ENCODE data around the gene PPP4R2. TPM values are rescaled to one million over a fixed set of nuclear protein-coding genes. Genes with fewer than 3 reads are reported as not detected.

Gene PPP4R2
- total and polyA plus RNA-seq, 2 of the 4 experiments (the other 2 are of a cell fraction), result 13.5 to 31.4 TPM

GRCh38 chr3:72949016-72949415 is 47.6 kb upstream of the PPP4R2 start:
- no peak overlapping the region for H2BK15ac ChIP-seq (ENCODE audit: low read depth, low read length)
- no peak overlapping the region for H2AFZ ChIP-seq (replicated peaks; ENCODE audit: low read length, poor library complexity)
- no peak overlapping the region for H2BK20ac ChIP-seq (ENCODE audit: low read depth, low read length)
- no peak overlapping the region for H4K8ac ChIP-seq (ENCODE audit: low read depth in 2 of 2, low read length in 2 of 2)
- H3K27me3 ChIP-seq (ENCODE audit: control insufficient read depth, insufficient read depth, low read length), result no peaks in the 10 kb centered on the region
- no peaks in the 10 kb centered on the region for H4K20me1 ChIP-seq (ENCODE audit: insufficient read depth, low read length)
- peaks cover 2% of the 10 kb centered on the region; the same call in 1 of the 2 replicates for H3K36me3 ChIP-seq (ENCODE audit: control insufficient read depth, insufficient read depth, low read length)
- CTCF ChIA-PET, result no interaction called here
- H2AK9ac ChIP-seq (replicated peaks; ENCODE audit: low read depth, low read length, poor library complexity), result no peak overlapping the region
- H3K9ac ChIP-seq (ENCODE audit: low read depth, low read length), result no peak overlapping the region
- dilution Hi-C loops (cut with HindIII; ENCODE audit: low sequenced_read_pairs, unreplicated experiment), result no loop called here
- H3K56ac ChIP-seq (ENCODE audit: extremely low read depth, insufficient read depth, low read length), result no peak overlapping the region
- H2BK5ac ChIP-seq (ENCODE audit: low read depth, low read length, poor library complexity, severe bottlenecking), result no peak overlapping the region
- WGBS, 2 experiments (ENCODE audit: extremely low coverage in 2 of 2, insufficient read length in 1 of 2), result 80% methylated on average over 1 of the region's 4 CpGs; no CpG with 5 or more reads in 1 of the 2 experiments
- ATAC-seq (ENCODE audit: low read depth) (no peak), DNase-seq (no peak)
- H3K4me1 ChIP-seq (ENCODE audit: control insufficient read depth, insufficient read depth, low read length), result peaks cover 4% of the 10 kb centered on the region
- no peak overlapping the region for H3K18ac ChIP-seq (ENCODE audit: low read depth, low read length)
- no peaks in the 10 kb centered on the region for H3K9me3 ChIP-seq (ENCODE audit: control insufficient read depth, insufficient read depth, low read length)
- H4K5ac ChIP-seq (ENCODE audit: low read depth, low read length), result no peak overlapping the region
- POLR2A ChIA-PET (ENCODE audit: unreplicated experiment), result no interaction called here
- H3K23ac ChIP-seq (ENCODE audit: low read depth, low read length), result no peak overlapping the region
- H4K91ac ChIP-seq (ENCODE audit: insufficient read depth, low read depth, low read length), result no peak overlapping the region
- H2AK5ac ChIP-seq (ENCODE audit: low read depth, low read length), result no peak overlapping the region
- no peak overlapping the region for H3K4ac ChIP-seq (ENCODE audit: low read depth, low read length)
- BruUV-seq (replicated peaks), result no TSS peak
- no peak overlapping the region for H3K4me3 ChIP-seq (ENCODE audit: insufficient read depth, low read depth, low read length)
- peaks cover 0 to 2% of the 10 kb centered on the region in 2 experiments; a peak in 1 of 4 replicates for H3K79me1 ChIP-seq (ENCODE audit: low read depth in 1 of 2, low read length in 2 of 2)
- in situ Hi-C loops (cut with MboI; ENCODE audit: low sequenced_read_pairs), result no loop called here
- H3K14ac ChIP-seq (replicated peaks; ENCODE audit: low read depth, low read length), result no peak overlapping the region
- H3K9me1 ChIP-seq (ENCODE audit: insufficient read depth, low read length), result no peaks in the 10 kb centered on the region
- no peak overlapping the region for H2BK120ac ChIP-seq (ENCODE audit: low read depth, low read length)
- H3K4me2 ChIP-seq (ENCODE audit: low read depth, low read length), result no peak overlapping the region
- no peak overlapping the region for H3K27ac ChIP-seq (ENCODE audit: insufficient read depth, low read length)
- intact Hi-C loops (cut with micrococcal nuclease), result no loop called here
- TF ChIP-seq SMC3 (IDR thresholded peaks at IDR 0.05; ENCODE audit: low read depth, low read length), result no peak
- TF ChIP-seq, protein P1, sequence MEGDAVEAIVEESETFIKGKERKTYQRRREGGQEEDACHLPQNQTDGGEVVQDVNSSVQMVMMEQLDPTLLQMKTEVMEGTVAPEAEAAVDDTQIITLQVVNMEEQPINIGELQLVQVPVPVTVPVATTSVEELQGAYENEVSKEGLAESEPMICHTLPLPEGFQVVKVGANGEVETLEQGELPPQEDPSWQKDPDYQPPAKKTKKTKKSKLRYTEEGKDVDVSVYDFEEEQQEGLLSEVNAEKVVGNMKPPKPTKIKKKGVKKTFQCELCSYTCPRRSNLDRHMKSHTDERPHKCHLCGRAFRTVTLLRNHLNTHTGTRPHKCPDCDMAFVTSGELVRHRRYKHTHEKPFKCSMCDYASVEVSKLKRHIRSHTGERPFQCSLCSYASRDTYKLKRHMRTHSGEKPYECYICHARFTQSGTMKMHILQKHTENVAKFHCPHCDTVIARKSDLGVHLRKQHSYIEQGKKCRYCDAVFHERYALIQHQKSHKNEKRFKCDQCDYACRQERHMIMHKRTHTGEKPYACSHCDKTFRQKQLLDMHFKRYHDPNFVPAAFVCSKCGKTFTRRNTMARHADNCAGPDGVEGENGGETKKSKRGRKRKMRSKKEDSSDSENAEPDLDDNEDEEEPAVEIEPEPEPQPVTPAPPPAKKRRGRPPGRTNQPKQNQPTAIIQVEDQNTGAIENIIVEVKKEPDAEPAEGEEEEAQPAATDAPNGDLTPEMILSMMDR (conservative IDR thresholded peaks at IDR 0.05; ENCODE audit: low read depth, low read length), result no peak
- no peak for TF ChIP-seq RCOR1 (IDR thresholded peaks at IDR 0.05; ENCODE audit: insufficient replicate concordance, low read length)
- TF ChIP-seq, protein P2, sequence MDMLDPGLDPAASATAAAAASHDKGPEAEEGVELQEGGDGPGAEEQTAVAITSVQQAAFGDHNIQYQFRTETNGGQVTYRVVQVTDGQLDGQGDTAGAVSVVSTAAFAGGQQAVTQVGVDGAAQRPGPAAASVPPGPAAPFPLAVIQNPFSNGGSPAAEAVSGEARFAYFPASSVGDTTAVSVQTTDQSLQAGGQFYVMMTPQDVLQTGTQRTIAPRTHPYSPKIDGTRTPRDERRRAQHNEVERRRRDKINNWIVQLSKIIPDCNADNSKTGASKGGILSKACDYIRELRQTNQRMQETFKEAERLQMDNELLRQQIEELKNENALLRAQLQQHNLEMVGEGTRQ (IDR thresholded peaks at IDR 0.05; ENCODE audit: low read depth, low read length), result no peak
- TF ChIP-seq RAD21 (IDR thresholded peaks at IDR 0.05; ENCODE audit: low read length), result no peak
- TF ChIP-seq RFX5 (IDR thresholded peaks at IDR 0.05; ENCODE audit: low read depth, low read length), result no peak
- TF ChIP-seq FOS (IDR thresholded peaks at IDR 0.05; ENCODE audit: low read depth, low read length), result no peak
- TF ChIP-seq MAZ (IDR thresholded peaks at IDR 0.05; ENCODE audit: borderline replicate concordance, low read depth, low read length), result no peak
- no peak for TF ChIP-seq CEBPB (IDR thresholded peaks at IDR 0.05; ENCODE audit: low read depth, low read length)
- TF ChIP-seq MXI1 (IDR thresholded peaks at IDR 0.05; ENCODE audit: borderline replicate concordance, low read depth, low read length), result no peak
- TF ChIP-seq BHLHE40 (IDR thresholded peaks at IDR 0.05; ENCODE audit: low read depth, low read length), result no peak
